Measurements from ENCODE around the gene PATL2.
"Not testable (repeated sequence)": the region's sequence is repeated elsewhere in the genome, so short reads cannot be mapped to it uniquely, and the experiment has no call there.

The PATL2 gene

GRCh38 chr15:44705986-44706385, 5.1 kb downstream of the PATL2 start:
- no peaks in the 10 kb centered on the region for H3K27me3 ChIP-seq (ENCODE audit: insufficient read depth, poor library complexity, severe bottlenecking)
- DNase-seq (ENCODE audit: low read depth in 1 of 2, low spot score in 1 of 2): no peak
- no peak overlapping the region for H3K27ac ChIP-seq (replicated peaks)
- no peak overlapping the region for H3K4me3 ChIP-seq (replicated peaks; ENCODE audit: insufficient read depth, low read length)
- no peak for TF ChIP-seq SPI1 (IDR thresholded peaks at IDR 0.05; ENCODE audit: borderline replicate concordance, low read depth)
- no peak for TF ChIP-seq GABPA (IDR thresholded peaks at IDR 0.05; ENCODE audit: low read depth)
- no peak for TF ChIP-seq CTCF (IDR thresholded peaks at IDR 0.05; ENCODE audit: insufficient read depth, low read length)

GRCh38 chr15:44700676-44701075, 10.4 kb downstream of the PATL2 start:
- not testable (repeated sequence) for H3K4me3 ChIP-seq (replicated peaks; ENCODE audit: insufficient read depth, low read length); H3K27me3 ChIP-seq (ENCODE audit: insufficient read depth, poor library complexity, severe bottlenecking); DNase-seq (ENCODE audit: low read depth in 1 of 2, low spot score in 1 of 2); H3K27ac ChIP-seq (replicated peaks)

GRCh38 chr15:44698641-44699040, 12.5 kb downstream of the PATL2 start:
- Histone ChIP-seq H3K4me3 (replicated peaks; ENCODE audit: insufficient read depth, low read length) (no peak overlapping the region), H3K27ac (replicated peaks) (no peak overlapping the region), H3K27me3 (ENCODE audit: insufficient read depth, poor library complexity, severe bottlenecking) (no peaks in the 10 kb centered on the region)
- DNase-seq (ENCODE audit: low read depth in 1 of 2, low spot score in 1 of 2): no peak
- 0 out of 2 replicates have a peak, but pooled peaks have one; percentile 36 for TF ChIP-seq SPI1 (IDR thresholded peaks at IDR 0.05; ENCODE audit: borderline replicate concordance, low read depth)
- TF ChIP-seq CTCF (IDR thresholded peaks at IDR 0.05; ENCODE audit: insufficient read depth, low read length): no peak

- no peak for TF ChIP-seq GABPA (IDR thresholded peaks at IDR 0.05; ENCODE audit: low read depth)
- no peak for TF ChIP-seq REST (IDR thresholded peaks at IDR 0.05; ENCODE audit: insufficient replicate concordance, low read depth)
- TF ChIP-seq CTCF (IDR thresholded peaks at IDR 0.05; ENCODE audit: insufficient read depth, low read length): no peak
- no peak for TF ChIP-seq POLR2AphosphoS5 (IDR thresholded peaks at IDR 0.05; ENCODE audit: low read depth)
- DNase-seq (ENCODE audit: low read depth in 1 of 2, low spot score in 1 of 2): no peak
- no peak overlapping the region for H3K27ac ChIP-seq (replicated peaks)
- H3K27me3 ChIP-seq (ENCODE audit: insufficient read depth, poor library complexity, severe bottlenecking): no peaks in the 10 kb centered on the region
- H3K4me3 ChIP-seq (replicated peaks; ENCODE audit: insufficient read depth, low read length): no peak overlapping the region
Observed at GRCh38 chr15:44697014-44697413, 14.1 kb downstream of the PATL2 start.

GRCh38 chr15:44695294-44695693, 15.8 kb downstream of the PATL2 start:
- TF ChIP-seq CTCF (IDR thresholded peaks at IDR 0.05; ENCODE audit: insufficient read depth, low read length) (no peak), GABPA (IDR thresholded peaks at IDR 0.05; ENCODE audit: low read depth) (no peak), SPI1 (IDR thresholded peaks at IDR 0.05; ENCODE audit: borderline replicate concordance, low read depth) (no peak), POLR2AphosphoS5 (IDR thresholded peaks at IDR 0.05; ENCODE audit: low read depth) (no peak), REST (IDR thresholded peaks at IDR 0.05; ENCODE audit: insufficient replicate concordance, low read depth) (no peak)
- H3K27me3 ChIP-seq (ENCODE audit: insufficient read depth, poor library complexity, severe bottlenecking): no peaks in the 10 kb centered on the region
- DNase-seq (ENCODE audit: low read depth in 1 of 2, low spot score in 1 of 2): no peak
- H3K4me3 ChIP-seq (replicated peaks; ENCODE audit: insufficient read depth, low read length): no peak overlapping the region
- H3K27ac ChIP-seq (replicated peaks): no peak overlapping the region
